Esophagus (tissue), 2 donors: ENCODE measurements around the gene NHSL1. TPM values are rescaled to one million over a fixed set of nuclear protein-coding genes. Genes with fewer than 3 reads are reported as not detected.

Experiments used
- H3K27ac ChIP-seq, 2 donors: one replicate each; pipeline ENCODE4 v1.5.1; 2013; ENCODE audit warnings: low read depth in 2 of 2, mild to moderate bottlenecking in 2 of 2, inconsistent platforms in 1 of 2, low read length in 1 of 2, moderate library complexity in 1 of 2
- H3K27me3 ChIP-seq, 2 donors: one replicate each; pipeline ENCODE4 v1.6.1; 2013; ENCODE audit warnings: low read length in 2 of 2, control low read depth in 1 of 2, mild to moderate bottlenecking in 1 of 2; ENCODE audit not compliant: insufficient read depth in 2 of 2, control insufficient read depth in 1 of 2
- H3K36me3 ChIP-seq, 2 donors: one replicate each; pipeline ENCODE4 v1.6.1; 2013; ENCODE audit warnings: low read length in 1 of 2; ENCODE audit not compliant: control insufficient read depth in 2 of 2, insufficient read depth in 2 of 2
- H3K4me1 ChIP-seq, 2 donors: one replicate each; pipeline ENCODE4 v1.6.1; 2013; ENCODE audit warnings: low read length in 1 of 2; ENCODE audit not compliant: control insufficient read depth in 2 of 2, insufficient read depth in 2 of 2
- H3K4me3 ChIP-seq, 2 donors: one replicate each; pipeline ENCODE4 v1.5.1; 2013; ENCODE audit warnings: low read length in 2 of 2, mild to moderate bottlenecking in 2 of 2, low read depth in 1 of 2, moderate library complexity in 1 of 2
- H3K9me3 ChIP-seq, 2 donors: one replicate each; pipeline ENCODE4 v1.6.1; 2013; ENCODE audit warnings: mild to moderate bottlenecking in 2 of 2, low read depth in 1 of 2, low read length in 1 of 2, moderate library complexity in 1 of 2; ENCODE audit not compliant: control insufficient read depth in 2 of 2, insufficient read depth in 1 of 2
- WGBS, 2 donors: extraction: QIAGEN DNeasy Blood & Tissue Kit; methylation state at CpG; one replicate each; pipeline ENCODE4 v1.1.7; 2013; 5-methylcytosine and 5-hydroxymethylcytosine counted together
- polyA plus RNA-seq, 2 donors: library from polyadenylated mRNA; stranded (reverse); fragments of 200-250 nt; gene quantifications; one replicate each; pipeline ENCODE4 v1.2.3, GENCODE V29; 2013
- donor health status: healthy with polysubstance abuse.
- donor health status: Bipolar disorder and iron deficiency.

Gene NHSL1
- polyA plus RNA-seq, 2 donors: 6.5 to 12.9 TPM

- Histone ChIP-seq H3K9me3 (no peaks in the 10 kb centered on the region), H3K27ac (peak overlapping the region; percentile 49 to 59), H3K27me3 (no peaks in the 10 kb centered on the region), H3K4me3 (no peak overlapping the region), H3K4me1 (peaks cover 0 to 6% of the 10 kb centered on the region in 2 donors), H3K36me3 (no peaks in the 10 kb centered on the region)
- 36 to 61% methylated on average over 9 of the region's 9 CpGs for WGBS, 2 donors
Observed at GRCh38 chr6:138454981-138455706, 44.1 kb downstream of the NHSL1 start.

- Histone ChIP-seq H3K27ac (no peak overlapping the region), H3K9me3 (no peaks in the 10 kb centered on the region), H3K4me3 (no peak overlapping the region), H3K36me3 (no peaks in the 10 kb centered on the region), H3K27me3 (no peaks in the 10 kb centered on the region), H3K4me1 (peaks cover 0 to 5% of the 10 kb centered on the region in 2 donors)
- 99 to 100% methylated on average over 3 of the region's 3 CpGs for WGBS, 2 donors
Observed at GRCh38 chr6:138451043-138451442, 48.3 kb downstream of the NHSL1 start.

GRCh38 chr6:138450445-138450844 is 48.8 kb downstream of the NHSL1 start:
- Histone ChIP-seq H3K4me3 (no peak overlapping the region), H3K27ac (no peak overlapping the region), H3K4me1 (peaks cover 0 to 4% of the 10 kb centered on the region in 2 donors), H3K9me3 (no peaks in the 10 kb centered on the region), H3K27me3 (no peaks in the 10 kb centered on the region), H3K36me3 (no peaks in the 10 kb centered on the region)
- WGBS, 2 donors: 79 to 82% methylated on average over 3 of the region's 3 CpGs

- peaks cover 0 to under 1% of the 10 kb centered on the region in 2 donors for H3K36me3 ChIP-seq
- H3K27ac ChIP-seq: no peak overlapping the region
- H3K9me3 ChIP-seq: no peaks in the 10 kb centered on the region
- no peaks in the 10 kb centered on the region for H3K27me3 ChIP-seq
- no peaks in the 10 kb centered on the region for H3K4me1 ChIP-seq
- no peak overlapping the region for H3K4me3 ChIP-seq
- 54 to 73% methylated on average over 6 of the region's 6 CpGs for WGBS, 2 donors
Observed at GRCh38 chr6:138446821-138447220, 52.5 kb downstream of the NHSL1 start.

GRCh38 chr6:138443979-138444378 is 55.3 kb downstream of the NHSL1 start:
- Histone ChIP-seq H3K4me3 (no peak overlapping the region), H3K27ac (no peak overlapping the region), H3K9me3 (no peaks in the 10 kb centered on the region), H3K27me3 (no peaks in the 10 kb centered on the region), H3K4me1 (no peaks in the 10 kb centered on the region), H3K36me3 (peaks cover 0 to 2% of the 10 kb centered on the region in 2 donors)

GRCh38 chr6:138442663-138443062 is 56.6 kb downstream of the NHSL1 start:
- no peaks in the 10 kb centered on the region for H3K4me1 ChIP-seq
- peaks cover 0 to 2% of the 10 kb centered on the region in 2 donors for H3K36me3 ChIP-seq
- 70 to 88% methylated on average over 2 of the region's 2 CpGs for WGBS, 2 donors
- H3K9me3 ChIP-seq: no peaks in the 10 kb centered on the region
- H3K27me3 ChIP-seq: no peaks in the 10 kb centered on the region
- H3K4me3 ChIP-seq: no peak overlapping the region
- no peak overlapping the region for H3K27ac ChIP-seq

DNA sequence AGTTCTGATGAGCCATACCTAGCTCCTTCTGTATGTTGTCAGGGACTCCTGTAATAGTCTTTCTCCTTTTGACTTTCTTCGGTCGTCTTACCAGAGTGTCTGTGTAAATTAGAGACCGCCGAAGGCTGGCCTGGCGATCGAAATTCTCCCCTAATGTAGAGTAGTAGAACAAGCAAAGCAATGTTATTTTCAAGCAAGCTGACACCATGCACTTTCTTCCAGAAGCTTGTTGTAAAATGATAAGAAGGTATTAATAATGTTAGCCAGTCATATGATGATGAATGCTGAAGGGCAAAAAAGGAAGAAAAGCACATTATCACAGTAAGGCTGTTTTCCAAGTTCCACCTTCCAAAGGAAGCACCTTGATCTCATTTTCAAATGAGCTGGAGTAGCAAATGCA is 57.3 kb downstream of the NHSL1 start:
- Histone ChIP-seq H3K4me3 (no peak overlapping the region), H3K27ac (no peak overlapping the region), H3K27me3 (no peaks in the 10 kb centered on the region), H3K36me3 (peaks cover 0 to 2% of the 10 kb centered on the region in 2 donors), H3K4me1 (no peaks in the 10 kb centered on the region), H3K9me3 (no peaks in the 10 kb centered on the region)
- WGBS, 2 donors: 92 to 94% methylated on average over 6 of the region's 6 CpGs

DNA sequence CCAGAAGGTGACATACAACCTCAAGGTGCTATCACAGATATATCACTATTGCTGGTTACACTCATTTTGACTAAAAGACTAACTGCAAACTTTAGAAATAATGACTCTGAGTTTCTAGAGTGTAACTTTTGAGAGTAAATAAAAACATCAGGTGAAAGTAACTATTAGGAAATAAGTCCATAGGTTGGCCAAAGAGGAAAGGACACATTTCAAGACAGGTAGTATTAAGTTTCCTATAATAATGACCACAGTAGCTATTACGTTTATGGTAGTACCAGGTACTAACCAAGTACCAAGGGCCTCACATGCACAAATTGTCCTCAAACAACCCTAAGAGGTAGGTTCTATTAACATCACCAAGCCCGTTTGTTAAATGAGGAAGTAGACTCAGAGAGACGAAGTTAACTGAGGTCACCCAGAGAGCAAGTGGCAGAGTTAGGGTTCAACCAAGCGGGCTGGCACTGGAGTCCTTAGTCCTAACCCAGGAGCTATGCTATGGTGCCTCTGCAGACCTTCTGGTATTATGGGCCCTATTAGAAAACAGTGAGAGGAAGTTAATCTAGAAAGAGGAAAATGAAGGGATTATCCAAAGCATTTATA is 58.4 kb downstream of the NHSL1 start:
- WGBS, 2 donors: 84 to 88% methylated on average over 4 of the region's 4 CpGs
- Histone ChIP-seq H3K4me1 (no peaks in the 10 kb centered on the region), H3K4me3 (no peak overlapping the region), H3K9me3 (no peaks in the 10 kb centered on the region), H3K27ac (no peak overlapping the region), H3K36me3 (peaks cover 0 to 2% of the 10 kb centered on the region in 2 donors), H3K27me3 (no peaks in the 10 kb centered on the region)

GRCh38 chr6:138440296-138440695 is 59.0 kb downstream of the NHSL1 start:
- H3K27me3 ChIP-seq: no peaks in the 10 kb centered on the region
- H3K9me3 ChIP-seq: no peaks in the 10 kb centered on the region
- H3K36me3 ChIP-seq: peaks cover 0 to 2% of the 10 kb centered on the region in 2 donors
- 62 to 84% methylated on average over 3 of the region's 3 CpGs for WGBS, 2 donors
- no peaks in the 10 kb centered on the region for H3K4me1 ChIP-seq
- H3K4me3 ChIP-seq: no peak overlapping the region
- H3K27ac ChIP-seq: no peak overlapping the region

GRCh38 chr6:138439546-138439945 is 59.7 kb downstream of the NHSL1 start:
- Histone ChIP-seq H3K27me3 (no peaks in the 10 kb centered on the region), H3K4me1 (no peaks in the 10 kb centered on the region), H3K9me3 (no peaks in the 10 kb centered on the region), H3K36me3 (peaks cover 2 to 3% of the 10 kb centered on the region in 2 donors), H3K27ac (no peak overlapping the region), H3K4me3 (no peak overlapping the region)
- WGBS, 2 donors: 86 to 91% methylated on average over 7 of the region's 7 CpGs
